Esophagus (tissue), 2 donors: Measurements from ENCODE around the gene WDR62. TPM values are rescaled to one million over a fixed set of nuclear protein-coding genes. Genes with fewer than 3 reads are reported as not detected.
"Not testable (repeated sequence)": the region's sequence is repeated elsewhere in the genome, so short reads cannot be mapped to it uniquely, and the experiment has no call there.

Source experiments
- H3K27ac ChIP-seq, 2 donors: one replicate each; pipeline ENCODE4 v1.5.1; 2013; ENCODE audit warnings: low read depth in 2 of 2, mild to moderate bottlenecking in 2 of 2, inconsistent platforms in 1 of 2, low read length in 1 of 2, moderate library complexity in 1 of 2
- H3K27me3 ChIP-seq, 2 donors: one replicate each; pipeline ENCODE4 v1.6.1; 2013; ENCODE audit warnings: low read length in 2 of 2, control low read depth in 1 of 2, mild to moderate bottlenecking in 1 of 2; ENCODE audit not compliant: insufficient read depth in 2 of 2, control insufficient read depth in 1 of 2
- H3K36me3 ChIP-seq, 2 donors: one replicate each; pipeline ENCODE4 v1.6.1; 2013; ENCODE audit warnings: low read length in 1 of 2; ENCODE audit not compliant: control insufficient read depth in 2 of 2, insufficient read depth in 2 of 2
- H3K4me1 ChIP-seq, 2 donors: one replicate each; pipeline ENCODE4 v1.6.1; 2013; ENCODE audit warnings: low read length in 1 of 2; ENCODE audit not compliant: control insufficient read depth in 2 of 2, insufficient read depth in 2 of 2
- H3K4me3 ChIP-seq, 2 donors: one replicate each; pipeline ENCODE4 v1.5.1; 2013; ENCODE audit warnings: low read length in 2 of 2, mild to moderate bottlenecking in 2 of 2, low read depth in 1 of 2, moderate library complexity in 1 of 2
- H3K9me3 ChIP-seq, 2 donors: one replicate each; pipeline ENCODE4 v1.6.1; 2013; ENCODE audit warnings: mild to moderate bottlenecking in 2 of 2, low read depth in 1 of 2, low read length in 1 of 2, moderate library complexity in 1 of 2; ENCODE audit not compliant: control insufficient read depth in 2 of 2, insufficient read depth in 1 of 2
- whole genome bisulfite sequencing, 2 donors: extraction: QIAGEN DNeasy Blood & Tissue Kit; methylation state at CpG; one replicate each; pipeline ENCODE4 v1.1.7; 2013; 5-methylcytosine and 5-hydroxymethylcytosine counted together
- polyA plus RNA-seq, 2 donors: library from polyadenylated mRNA; stranded (reverse); fragments of 200-250 nt; gene quantifications; one replicate each; pipeline ENCODE4 v1.2.3, GENCODE V29; 2013
- donor health status: healthy with polysubstance abuse.
- donor health status: Bipolar disorder and iron deficiency.

Gene WDR62
- polyA plus RNA-seq, 2 donors, result 2.1 to 2.7 TPM

DNA sequence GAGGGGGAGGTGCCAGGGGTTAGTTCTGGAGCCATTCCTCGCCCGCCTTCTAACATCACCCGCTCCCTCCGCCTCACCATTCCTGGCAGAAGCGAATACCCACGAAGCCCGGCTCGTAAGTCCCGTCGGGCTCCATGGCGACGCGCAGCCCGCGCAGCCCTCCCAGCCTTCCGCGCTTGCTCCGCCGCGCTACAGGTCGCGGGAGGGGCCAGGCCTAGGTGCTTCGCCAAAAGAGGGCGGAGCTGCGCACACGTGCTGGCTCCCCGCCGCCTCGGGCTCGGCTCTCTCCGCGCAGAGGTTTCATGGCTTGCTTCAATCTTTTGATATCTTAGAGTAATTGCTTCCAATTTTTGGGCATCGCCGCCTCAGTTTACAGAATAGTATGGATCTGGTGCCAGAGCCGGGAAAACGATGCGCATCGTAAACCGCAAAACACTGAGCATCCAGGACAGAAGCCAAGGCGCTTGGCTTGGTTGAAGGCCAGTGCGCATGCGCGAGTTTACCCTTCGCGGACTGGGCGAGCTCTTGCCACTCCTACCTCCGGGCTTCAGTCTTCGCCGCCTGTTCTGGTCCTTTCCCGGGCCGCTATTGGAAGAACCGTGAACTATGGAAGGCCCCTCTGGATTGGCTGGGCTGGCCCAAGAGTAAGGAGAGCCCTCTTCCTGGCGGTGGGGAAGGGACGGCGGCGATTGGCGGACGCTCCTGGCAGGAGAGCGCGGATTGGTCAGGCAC lies 60.2 kb downstream of the WDR62 start, which contains the start of gene POLR2I:
Gene POLR2I (minus strand): TSS at position 155 of the 732 bp plus-strand sequence. CDS start 19 bp downstream, at position 136.
- Histone ChIP-seq H3K4me3 (peak within 1 kb of the TSS; percentile 75 to 79), H3K36me3 (peaks cover 3 to 22% of the 10 kb centered on the region in 2 donors), H3K27me3 (no peaks in the 10 kb centered on the region), H3K4me1 (peaks cover 0 to 18% of the 10 kb centered on the region in 2 donors), H3K9me3 (no peaks in the 10 kb centered on the region), H3K27ac (peak within 1 kb of the TSS; percentile 94 to 97)
- WGBS, 2 donors, result 0% methylated on average over 60 of the region's 60 CpGs

DNA sequence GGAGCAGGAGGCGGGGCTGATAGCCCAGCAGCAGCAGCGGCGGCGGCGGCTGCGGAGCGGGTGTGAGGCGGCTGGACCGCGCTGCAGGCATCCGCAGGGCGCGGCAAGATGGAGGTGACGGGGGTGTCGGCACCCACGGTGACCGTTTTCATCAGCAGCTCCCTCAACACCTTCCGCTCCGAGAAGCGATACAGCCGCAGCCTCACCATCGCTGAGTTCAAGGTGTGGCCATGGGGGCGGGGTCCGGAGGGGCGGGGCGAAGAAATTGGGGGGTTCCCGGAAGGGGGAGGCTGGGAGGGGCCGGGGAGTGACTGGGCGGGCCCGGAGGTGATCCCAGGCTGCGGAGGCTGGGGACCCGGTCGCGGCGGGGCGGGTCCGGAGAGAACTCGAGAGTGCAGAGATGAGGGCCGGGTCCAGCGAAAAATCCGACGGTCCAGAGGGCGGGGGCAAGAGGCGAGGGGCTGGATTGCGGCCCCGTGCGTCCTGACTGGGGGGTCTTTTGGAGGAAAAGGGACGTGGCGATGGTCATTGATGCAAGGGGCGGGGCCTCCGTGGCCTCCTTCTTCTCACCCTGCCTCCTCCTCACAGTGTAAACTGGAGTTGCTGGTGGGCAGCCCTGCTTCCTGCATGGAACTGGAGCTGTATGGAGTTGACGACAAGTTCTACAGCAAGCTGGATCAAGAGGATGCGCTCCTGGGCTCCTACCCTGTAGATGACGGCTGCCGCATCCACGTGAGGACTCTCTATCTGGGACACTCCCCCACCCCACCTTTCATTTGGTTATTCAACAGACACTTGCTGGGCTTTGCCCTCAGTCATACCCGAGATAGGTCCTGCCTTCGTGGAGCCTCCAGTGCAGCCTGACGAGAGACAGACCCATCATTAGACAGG lies 61.0 kb downstream of the WDR62 start, which contains the start of gene TBCB:
Gene TBCB (plus strand): TSS at position 16 of the 891 bp plus-strand sequence. CDS start 93 bp downstream, at position 109.
- peak within 1 kb of the TSS; percentile 94 to 97 for H3K27ac ChIP-seq
- H3K36me3 ChIP-seq, result peaks cover 3 to 26% of the 10 kb centered on the region in 2 donors
- H3K27me3 ChIP-seq, result no peaks in the 10 kb centered on the region
- peak within 1 kb of the TSS; percentile 75 to 79 for H3K4me3 ChIP-seq
- no peaks in the 10 kb centered on the region for H3K9me3 ChIP-seq
- peaks cover 0 to 18% of the 10 kb centered on the region in 2 donors for H3K4me1 ChIP-seq
- 3 to 4% methylated on average over 56 to 59 of the region's 59 CpGs for WGBS, 2 donors

- Histone ChIP-seq H3K27ac (peak overlapping the region in 1 of 2 donors; percentile 97), H3K27me3 (no peaks in the 10 kb centered on the region), H3K9me3 (no peaks in the 10 kb centered on the region), H3K4me3 (peak overlapping the region; percentile 75 to 79), H3K4me1 (peaks cover 0 to 18% of the 10 kb centered on the region in 2 donors), H3K36me3 (peaks cover 3 to 25% of the 10 kb centered on the region in 2 donors)
- WGBS, 2 donors, result 91 to 100% methylated on average over 1 of the region's 1 CpG
These were observed 61.6 kb downstream of the WDR62 start for GRCh38 chr19:36116344-36116637.

DNA sequence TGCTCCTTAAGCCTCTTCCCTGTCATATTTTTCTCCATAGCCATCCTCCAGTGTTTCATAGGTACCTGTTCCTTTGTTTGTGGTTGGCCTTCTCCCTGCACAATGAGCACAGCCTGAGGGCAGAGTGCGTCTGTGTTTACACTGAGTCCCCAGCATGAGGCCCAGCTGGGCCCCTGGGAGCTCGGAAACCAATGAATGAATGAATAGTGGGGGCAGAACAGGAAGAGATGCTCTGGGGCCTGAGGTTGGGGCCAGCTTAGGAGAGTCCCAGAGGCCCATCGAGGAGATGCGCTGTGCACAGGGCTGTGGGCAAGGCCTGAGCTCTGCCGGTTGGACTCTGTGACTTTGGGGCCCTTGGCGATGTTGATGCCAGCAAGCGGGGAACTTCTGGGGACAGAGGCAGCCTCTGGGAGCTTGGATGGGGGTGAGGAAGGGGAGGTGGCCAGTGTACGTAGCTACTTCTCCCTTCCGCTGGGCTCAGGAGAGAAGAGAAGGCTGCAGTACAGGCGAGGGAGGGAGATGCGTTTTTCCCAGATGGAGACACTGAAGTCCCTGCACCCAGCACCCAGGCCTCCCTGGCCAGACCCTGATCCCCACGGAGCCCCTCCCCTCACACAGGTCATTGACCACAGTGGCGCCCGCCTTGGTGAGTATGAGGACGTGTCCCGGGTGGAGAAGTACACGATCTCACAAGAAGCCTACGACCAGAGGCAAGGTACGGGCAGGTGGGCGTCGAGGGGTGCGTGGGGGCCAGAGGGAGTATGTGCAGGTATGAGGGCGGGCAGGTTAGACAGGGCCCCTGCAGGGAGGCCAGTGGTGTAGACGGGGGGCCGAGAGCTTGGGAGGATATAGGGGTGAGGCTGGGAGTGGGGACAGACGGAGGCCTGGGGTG lies 65.6 kb downstream of the WDR62 start:
- no peaks in the 10 kb centered on the region for H3K27me3 ChIP-seq
- H3K4me3 ChIP-seq, result no peak overlapping the region
- peaks cover 0 to 7% of the 10 kb centered on the region in 2 donors for H3K4me1 ChIP-seq
- peaks cover 4 to 26% of the 10 kb centered on the region in 2 donors for H3K36me3 ChIP-seq
- WGBS, 2 donors, result 89 to 91% methylated on average over 26 of the region's 26 CpGs
- H3K27ac ChIP-seq, result no peak overlapping the region
- H3K9me3 ChIP-seq, result no peaks in the 10 kb centered on the region

DNA sequence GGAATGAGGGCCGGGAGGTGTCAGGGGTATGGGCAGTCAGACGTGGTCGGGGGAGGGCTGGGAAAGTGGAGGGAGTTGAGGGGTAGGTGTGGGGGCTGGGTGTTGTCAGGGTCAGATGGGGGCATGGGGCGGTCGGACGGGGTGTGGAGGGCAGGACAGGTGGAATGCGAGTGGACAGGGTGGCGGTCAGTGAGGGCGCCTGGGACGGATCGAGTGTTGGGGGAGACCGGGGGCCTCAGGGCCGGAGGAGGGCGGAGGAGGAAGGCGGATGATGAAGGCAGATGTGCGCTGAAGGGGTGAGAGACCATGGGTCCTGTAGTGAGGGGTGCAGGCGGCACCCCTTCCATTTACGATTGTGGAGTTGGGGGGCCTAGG lies 66.3 kb downstream of the WDR62 start:
- WGBS, 2 donors, result 94% methylated on average over 18 of the region's 18 CpGs
- H3K27ac ChIP-seq, result no peak overlapping the region
- peaks cover 0 to 6% of the 10 kb centered on the region in 2 donors for H3K4me1 ChIP-seq
- H3K4me3 ChIP-seq, result no peak overlapping the region
- H3K36me3 ChIP-seq, result peaks cover 8 to 29% of the 10 kb centered on the region in 2 donors
- no peaks in the 10 kb centered on the region for H3K9me3 ChIP-seq
- H3K27me3 ChIP-seq, result no peaks in the 10 kb centered on the region

DNA sequence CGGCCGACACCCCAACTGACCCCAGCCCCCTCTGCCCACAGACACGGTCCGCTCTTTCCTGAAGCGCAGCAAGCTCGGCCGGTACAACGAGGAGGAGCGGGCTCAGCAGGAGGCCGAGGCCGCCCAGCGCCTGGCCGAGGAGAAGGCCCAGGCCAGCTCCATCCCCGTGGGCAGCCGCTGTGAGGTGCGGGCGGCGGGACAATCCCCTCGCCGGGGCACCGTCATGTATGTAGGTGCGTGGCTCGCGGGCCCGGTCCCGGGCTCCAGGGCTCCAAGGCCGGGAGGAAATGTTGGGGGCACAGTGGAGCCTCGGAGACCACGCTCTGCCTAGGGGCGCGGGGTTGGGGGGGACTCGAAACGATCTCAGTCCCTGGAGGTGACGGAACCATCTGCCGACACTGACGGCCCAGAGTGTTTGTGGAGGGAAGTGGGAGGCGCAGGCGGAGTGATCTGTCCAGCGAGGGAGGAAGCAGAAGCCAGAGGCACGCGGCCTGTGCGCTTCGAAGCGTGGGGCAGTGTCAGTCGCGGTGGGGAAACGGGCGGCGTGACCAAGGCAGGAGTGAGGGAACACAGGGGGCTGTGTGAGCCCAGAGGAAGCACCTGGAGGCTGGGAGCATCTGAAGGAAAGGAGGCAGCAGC lies 66.9 kb downstream of the WDR62 start:
- WGBS, 2 donors, result 89 to 91% methylated on average over 49 of the region's 49 CpGs
- peaks cover 0 to 2% of the 10 kb centered on the region in 2 donors for H3K4me1 ChIP-seq
- H3K4me3 ChIP-seq, result no peak overlapping the region
- H3K27ac ChIP-seq, result no peak overlapping the region
- H3K27me3 ChIP-seq, result no peaks in the 10 kb centered on the region
- peaks cover 8 to 29% of the 10 kb centered on the region in 2 donors for H3K36me3 ChIP-seq
- no peaks in the 10 kb centered on the region for H3K9me3 ChIP-seq

DNA sequence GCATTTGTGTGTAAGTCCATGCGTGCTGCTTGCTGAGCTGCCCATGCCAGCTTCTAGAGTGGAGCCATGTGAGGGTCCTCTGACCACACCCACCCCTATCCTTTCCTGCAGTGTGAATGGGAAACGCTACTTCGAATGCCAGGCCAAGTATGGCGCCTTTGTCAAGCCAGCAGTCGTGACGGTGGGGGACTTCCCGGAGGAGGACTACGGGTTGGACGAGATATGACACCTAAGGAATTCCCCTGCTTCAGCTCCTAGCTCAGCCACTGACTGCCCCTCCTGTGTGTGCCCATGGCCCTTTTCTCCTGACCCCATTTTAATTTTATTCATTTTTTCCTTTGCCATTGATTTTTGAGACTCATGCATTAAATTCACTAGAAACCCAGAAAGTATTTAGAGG lies 70.9 kb downstream of the WDR62 start:
- H3K4me3 ChIP-seq, result no peak overlapping the region
- no peak overlapping the region for H3K27ac ChIP-seq
- no peaks in the 10 kb centered on the region for H3K4me1 ChIP-seq
- H3K9me3 ChIP-seq, result no peaks in the 10 kb centered on the region
- WGBS, 2 donors, result 64 to 65% methylated on average over 9 of the region's 9 CpGs
- peaks cover 5 to 19% of the 10 kb centered on the region in 2 donors for H3K36me3 ChIP-seq
- no peaks in the 10 kb centered on the region for H3K27me3 ChIP-seq

- 9% methylated on average over 10 of the region's 10 CpGs for WGBS, 2 donors
- H3K9me3 ChIP-seq, result no peaks in the 10 kb centered on the region
- peak overlapping the region; percentile 18 to 36 for H3K4me3 ChIP-seq
- peaks cover 5% of the 10 kb centered on the region in 2 donors for H3K36me3 ChIP-seq
- H3K27me3 ChIP-seq, result no peaks in the 10 kb centered on the region
- peak overlapping the region; percentile 95 to 98 for H3K27ac ChIP-seq
- no peaks in the 10 kb centered on the region for H3K4me1 ChIP-seq
These were observed 73.7 kb downstream of the WDR62 start for GRCh38 chr19:36128392-36128736.

DNA sequence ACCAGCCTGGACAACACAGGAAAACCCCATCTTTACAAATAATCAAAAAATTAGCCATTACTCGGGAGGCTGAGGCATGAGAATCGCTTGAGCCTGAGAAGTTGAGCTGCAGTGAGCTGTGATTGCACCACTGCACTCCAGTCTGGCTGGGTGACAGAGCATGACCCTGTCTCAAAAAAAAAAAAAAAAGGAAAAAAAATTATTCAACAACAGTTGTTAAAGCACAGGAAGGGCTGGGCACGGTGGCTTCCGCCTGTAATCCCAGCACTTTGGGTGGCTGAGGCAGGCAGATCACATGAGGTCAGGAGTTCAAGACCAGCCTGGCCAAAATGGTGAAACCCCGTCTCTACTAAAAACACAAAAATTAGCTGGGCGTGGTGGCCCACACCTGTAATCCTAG lies 76.5 kb downstream of the WDR62 start:
- H3K4me3 ChIP-seq, H3K27me3 ChIP-seq, H3K4me1 ChIP-seq, H3K36me3 ChIP-seq, H3K9me3 ChIP-seq: not testable (repeated sequence)
- peak overlapping the region; percentile 91 to 98 for H3K27ac ChIP-seq
- 46 to 64% methylated on average over 6 of the region's 6 CpGs for WGBS, 2 donors
